Femur (tissue), 1 donor: Measurements from ENCODE around the gene PWP2.
"Not testable (repeated sequence)": the region's sequence is repeated elsewhere in the genome, so short reads cannot be mapped to it uniquely, and the experiment has no call there.

Experiments used
- DNase-seq: peaks from one replicate; pipeline ENCODE4 v3.0.0-alpha.2; 2017

PWP2 gene

GRCh38 chr21:44167527-44167926 is 60.3 kb downstream of the PWP2 start:
- not testable (repeated sequence) for DNase-seq

- DNase-seq = not testable (repeated sequence)
These were observed 63.1 kb downstream of the PWP2 start for GRCh38 chr21:44170326-44170725.

GRCh38 chr21:44170863-44171262 is 63.7 kb downstream of the PWP2 start:
- not testable (repeated sequence) for DNase-seq

- not testable (repeated sequence) for DNase-seq
These were observed 64.9 kb downstream of the PWP2 start for GRCh38 chr21:44171962-44172572.

GRCh38 chr21:44172741-44173140 is 65.5 kb downstream of the PWP2 start:
- not testable (repeated sequence) for DNase-seq

- DNase-seq = peak; percentile 0
These were observed 68.0 kb downstream of the PWP2 start for GRCh38 chr21:44175189-44175588.

GRCh38 chr21:44176127-44176526 is 68.9 kb downstream of the PWP2 start:
- DNase-seq = not testable (repeated sequence)
